Stimulated activated CD4-positive, alpha-beta T cell treated with anti-CD3 and anti-CD28 coated beads, Interleukin-4, amount 100 ng/mL, for 4 hours (primary cell): ENCODE measurements around the gene PCID2.
A peak's percentile ranks its signal among the peaks of the same experiment; 100 is the strongest.
"Not testable (repeated sequence)": the region's sequence is repeated elsewhere in the genome, so short reads cannot be mapped to it uniquely, and the experiment has no call there.

Experiments used
- DNase-seq, 2 experiments: peaks; one replicate each; pipeline ENCODE4 v3.0.0-alpha.2; 2020

PCID2 gene

DNA sequence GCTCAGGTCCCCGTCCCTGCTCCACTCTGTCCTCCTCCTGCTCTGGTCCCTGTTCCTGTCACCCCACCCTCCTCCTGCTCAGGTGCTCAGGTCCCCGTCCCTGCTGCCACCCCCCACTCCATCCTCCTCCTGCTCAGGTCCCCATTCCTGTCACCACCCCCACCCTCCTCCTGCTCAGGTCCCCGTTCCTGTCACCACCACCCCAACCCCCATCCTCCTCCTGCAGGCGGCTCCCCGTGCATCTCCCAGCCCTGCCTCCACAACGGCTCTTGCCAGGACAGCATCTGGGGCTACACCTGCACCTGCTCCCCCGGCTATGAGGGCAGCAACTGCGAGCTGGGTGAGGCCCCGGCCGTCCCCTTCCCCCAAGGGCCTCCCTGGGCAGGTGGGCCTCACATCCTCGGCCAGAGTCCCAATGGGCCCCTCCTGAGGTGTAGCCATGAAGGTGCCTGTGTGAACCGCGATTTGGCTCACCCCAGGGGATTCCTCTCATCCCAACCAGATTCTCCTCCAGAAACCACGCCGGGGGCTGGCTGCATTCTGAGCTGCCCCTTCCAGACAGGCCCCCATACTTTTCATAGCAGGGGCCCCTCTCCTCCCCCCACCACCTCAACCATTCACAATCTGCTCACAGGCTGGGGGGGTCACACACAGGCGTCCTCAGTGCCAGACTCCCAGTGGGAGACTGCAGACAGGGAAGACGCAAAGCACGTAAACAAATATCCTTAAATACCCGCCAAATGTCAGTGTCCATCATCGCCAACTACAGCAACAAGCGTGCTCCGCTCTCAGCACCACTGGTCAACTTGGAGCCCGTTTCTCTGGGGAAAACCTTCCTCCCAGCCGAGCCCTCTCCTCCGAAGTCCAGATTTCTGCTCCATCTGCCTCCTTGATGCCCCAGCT, 45.4 kb downstream of the PCID2 start:
- DNase-seq, result no peak

GRCh38 chr13:113161975-113162374, 46.5 kb downstream of the PCID2 start:
- DNase-seq, result not testable (repeated sequence)

GRCh38 chr13:113161433-113161832, 47.0 kb downstream of the PCID2 start:
- DNase-seq, result no peak

DNA sequence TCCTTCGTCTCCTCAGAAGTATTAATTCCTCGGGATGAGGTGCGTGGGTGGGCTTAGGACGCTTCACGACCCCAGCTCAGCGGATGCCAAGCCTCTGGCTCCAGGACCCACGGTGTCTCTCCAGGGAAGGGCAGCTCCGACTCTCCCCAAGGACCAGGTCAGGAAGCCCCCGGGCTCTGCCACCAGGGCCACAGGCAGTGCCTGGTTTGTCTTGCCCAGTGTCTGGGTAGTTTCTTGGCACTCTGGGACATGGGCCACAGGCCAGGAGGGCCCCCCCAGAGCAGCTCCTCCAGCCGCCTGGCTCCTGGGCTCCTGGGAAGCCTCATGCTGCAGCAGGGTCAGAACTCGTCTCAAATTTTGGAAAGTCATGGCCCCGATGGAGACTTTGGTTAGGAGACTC, 47.5 kb downstream of the PCID2 start:
- DNase-seq, result no peak

GRCh38 chr13:113159701-113160100, 48.8 kb downstream of the PCID2 start:
- no peak for DNase-seq

DNA sequence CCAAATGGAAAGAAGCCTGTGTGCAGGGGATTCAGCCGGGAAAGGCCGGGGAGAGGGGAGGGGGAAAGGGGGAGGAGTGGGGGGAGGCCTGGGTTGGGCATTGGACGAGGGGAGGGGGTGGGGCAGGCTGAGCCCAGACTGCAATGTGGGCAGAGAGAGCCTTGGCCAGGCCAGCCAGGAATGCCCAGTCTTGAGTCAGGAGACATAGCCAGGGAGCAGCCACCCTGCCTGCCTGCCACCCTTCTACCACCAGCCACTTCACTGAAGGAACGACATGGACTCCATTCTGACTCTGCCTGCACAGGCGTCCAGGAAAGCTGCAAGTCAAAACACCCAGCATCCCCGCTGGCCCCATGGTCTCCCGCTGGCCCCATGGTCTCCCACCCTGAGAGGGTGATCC, 49.5 kb downstream of the PCID2 start:
- DNase-seq, result no peak

DNA sequence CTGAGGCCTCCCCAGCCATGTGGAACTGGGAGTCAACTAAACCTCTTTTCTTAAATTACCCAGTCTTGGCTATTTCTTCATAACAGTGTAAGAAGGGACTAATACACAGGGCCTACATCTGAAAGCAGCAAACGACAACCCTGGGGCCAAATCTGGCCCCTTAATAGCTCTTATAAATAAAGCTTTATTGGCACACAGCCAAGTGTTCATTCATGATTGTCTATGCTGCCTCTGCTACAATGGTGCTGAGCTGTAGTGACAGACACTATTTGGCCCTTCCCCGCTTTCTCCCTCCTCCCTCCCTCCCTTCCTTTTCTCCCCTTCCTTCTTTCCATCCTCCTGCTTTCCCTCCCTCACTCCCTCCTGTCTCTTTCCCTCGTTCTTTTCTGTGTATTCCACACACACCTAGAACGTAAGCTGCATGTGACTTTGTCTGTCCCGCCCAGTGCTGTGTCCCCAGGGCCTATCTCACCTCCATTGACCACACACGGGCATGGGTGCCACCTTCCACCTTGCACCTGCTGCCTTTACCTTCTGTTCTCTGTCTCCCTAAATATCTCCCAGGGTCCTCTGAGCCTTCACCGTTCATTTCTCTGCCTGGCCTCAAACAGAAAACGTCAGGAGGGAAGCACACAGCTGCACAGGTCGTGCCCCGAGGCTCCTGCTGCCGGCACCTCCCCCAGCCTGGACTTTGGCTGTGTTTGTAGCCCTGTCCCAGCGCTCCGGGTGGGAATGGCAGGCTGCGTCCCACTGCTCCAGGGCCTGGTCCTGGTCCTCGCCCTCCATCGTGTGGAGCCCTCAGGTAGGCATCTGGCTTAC, 50.3 kb downstream of the PCID2 start, which contains the start of gene PROZ:
Gene PROZ (plus strand): TSS at position 720 of the 819 bp plus-strand sequence. CDS start 13 bp downstream, at position 733.
- DNase-seq, result no peak

DNA sequence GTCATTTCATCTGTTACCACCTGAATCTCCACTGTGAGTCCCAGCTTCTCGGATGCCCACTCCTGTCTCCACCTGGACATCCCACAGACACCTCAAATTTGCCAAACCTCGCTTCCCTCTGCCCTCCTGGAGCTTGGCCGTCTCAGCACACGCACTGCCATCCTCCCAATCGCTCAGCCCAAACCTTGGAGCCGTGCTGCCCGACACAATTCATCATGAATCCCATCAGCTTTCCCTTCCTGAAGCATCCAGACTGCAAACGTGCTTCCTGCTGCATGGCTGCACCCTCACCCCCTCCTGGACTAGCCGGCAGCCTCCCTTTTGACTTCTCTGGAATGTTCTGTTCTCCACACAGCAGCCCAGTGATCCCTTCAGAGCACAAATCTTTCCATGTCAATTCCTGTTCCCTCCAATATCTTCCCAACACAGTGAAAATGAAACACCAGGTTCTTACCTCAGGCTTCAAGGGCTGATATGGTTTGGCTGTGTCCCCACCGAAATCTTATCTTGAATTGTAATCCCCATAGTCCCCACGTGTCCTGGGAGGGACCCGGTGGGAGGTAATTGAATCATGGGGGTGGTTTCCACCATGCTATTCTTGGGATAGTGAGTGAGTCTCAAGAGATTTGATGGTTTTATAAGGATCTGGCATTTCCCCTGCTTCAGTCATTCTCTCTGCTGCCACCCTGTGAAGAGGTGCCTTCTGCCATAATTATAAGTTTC, 51.1 kb downstream of the PCID2 start:
- no peak for DNase-seq

DNA sequence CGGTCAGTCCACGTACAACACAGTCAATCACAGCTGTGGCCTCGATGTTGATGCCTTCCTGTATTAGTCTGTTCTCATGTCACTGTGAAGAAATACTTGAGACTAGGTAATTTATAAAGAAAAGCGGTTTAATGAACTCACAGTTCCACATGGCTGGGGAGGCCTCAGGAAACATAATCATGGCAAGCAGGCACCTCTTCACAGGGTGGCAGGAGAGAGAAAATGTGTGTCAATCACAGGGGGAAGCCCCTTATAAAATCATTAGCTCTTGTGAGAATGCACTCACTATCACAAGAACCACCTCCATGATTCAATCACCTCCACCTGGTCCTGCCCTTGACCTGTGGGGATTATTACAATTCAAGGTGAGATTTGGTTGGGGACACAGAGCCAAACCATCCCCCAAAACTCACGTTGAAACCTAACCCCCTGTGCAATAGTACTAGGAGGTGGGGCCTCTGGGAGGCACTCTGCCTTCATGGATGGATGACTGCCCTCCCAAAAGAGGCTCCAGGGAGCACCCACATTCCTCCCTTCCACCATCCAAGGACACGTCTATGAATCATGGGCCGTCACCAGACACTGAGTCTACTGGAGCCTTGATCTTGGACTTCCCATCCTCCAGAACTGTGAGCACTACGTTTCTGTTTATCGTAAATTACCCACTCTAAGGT, 52.4 kb downstream of the PCID2 start:
- DNase-seq, result no peak

DNA sequence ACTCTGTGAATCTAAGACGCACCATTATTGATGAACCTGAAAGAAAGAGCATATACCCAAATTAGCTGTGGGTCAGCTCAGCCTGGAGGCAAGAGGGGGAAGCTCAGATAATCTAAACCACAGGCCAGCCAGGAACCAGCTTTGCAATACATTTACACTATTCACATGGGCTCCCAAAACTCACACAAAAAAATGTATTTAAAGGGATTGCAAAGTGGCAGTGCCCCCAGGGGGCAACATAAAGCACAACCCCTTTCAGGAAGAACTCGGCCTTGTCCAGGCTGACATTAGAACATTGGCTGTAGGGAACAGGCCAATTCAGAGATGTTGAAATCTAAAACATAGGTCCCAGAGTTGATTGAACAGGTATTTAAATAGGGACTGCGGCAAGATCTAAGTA, 53.3 kb downstream of the PCID2 start:
- no peak for DNase-seq

GRCh38 chr13:113153810-113154748, 54.4 kb downstream of the PCID2 start:
- DNase-seq, result peak; percentile 67 to 70

GRCh38 chr13:113152984-113153809, 55.3 kb downstream of the PCID2 start:
- no peak for DNase-seq

DNA sequence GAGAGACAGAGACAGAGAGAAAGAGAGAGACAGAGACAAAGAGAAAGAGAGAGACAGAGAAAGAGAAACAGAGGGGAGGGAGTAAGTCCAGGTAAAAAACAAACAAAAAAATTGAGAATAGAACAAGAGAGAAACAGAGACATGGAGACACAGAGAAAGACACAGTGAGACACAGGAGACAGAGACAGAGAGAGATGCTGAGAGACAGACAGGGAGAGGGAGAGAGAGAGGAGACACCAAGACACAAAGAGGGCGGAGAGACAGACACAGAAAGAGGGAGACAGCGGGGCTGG, 55.8 kb downstream of the PCID2 start:
- no peak for DNase-seq

DNA sequence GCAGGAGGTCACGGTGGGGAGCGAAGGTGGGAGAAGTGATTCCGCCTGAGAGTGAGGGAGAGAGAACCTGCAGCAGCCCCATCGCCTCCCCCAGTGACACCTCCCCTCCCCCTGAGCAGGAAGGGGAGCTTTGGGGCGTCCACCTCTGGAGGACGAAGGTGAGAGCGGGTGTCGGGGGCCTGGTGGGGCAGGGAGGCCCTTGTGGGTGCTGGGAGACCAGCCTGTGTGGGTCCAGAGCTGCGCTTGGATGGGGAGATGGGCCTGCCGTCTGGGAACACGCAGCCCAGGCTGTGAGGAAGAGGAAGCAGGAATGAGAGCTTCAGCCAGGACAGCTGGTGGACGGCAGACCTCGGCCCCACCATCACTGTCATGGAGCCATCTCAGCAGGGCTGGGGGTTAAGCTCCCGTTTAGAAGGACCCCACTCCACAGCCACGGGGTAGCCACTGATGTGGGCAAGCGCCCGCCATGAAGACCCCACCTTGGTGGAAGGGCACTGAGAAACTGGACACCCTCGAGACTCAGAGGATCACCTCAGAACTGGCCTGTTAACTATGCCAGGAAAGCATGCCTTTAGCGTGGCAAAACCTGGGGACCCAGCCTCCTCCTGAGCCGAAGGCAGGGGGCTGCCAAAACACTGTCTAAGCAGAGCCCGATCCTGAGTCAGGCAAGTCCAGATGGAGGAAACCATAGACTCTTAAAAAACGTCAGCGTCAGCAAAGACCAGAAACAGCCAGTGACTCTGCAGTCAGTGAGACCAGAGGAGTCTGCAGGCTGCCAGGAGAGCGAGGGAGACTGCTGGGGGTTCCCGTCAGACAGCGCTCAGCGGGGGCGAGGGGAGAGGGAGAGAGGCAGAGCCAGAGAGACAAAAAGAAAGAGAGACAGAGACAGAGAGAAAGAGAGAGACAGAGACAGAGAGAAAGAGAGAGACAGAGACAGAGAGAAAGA, 56.5 kb downstream of the PCID2 start:
- peak in 1 of 2 experiments; percentile 43 for DNase-seq

DNA sequence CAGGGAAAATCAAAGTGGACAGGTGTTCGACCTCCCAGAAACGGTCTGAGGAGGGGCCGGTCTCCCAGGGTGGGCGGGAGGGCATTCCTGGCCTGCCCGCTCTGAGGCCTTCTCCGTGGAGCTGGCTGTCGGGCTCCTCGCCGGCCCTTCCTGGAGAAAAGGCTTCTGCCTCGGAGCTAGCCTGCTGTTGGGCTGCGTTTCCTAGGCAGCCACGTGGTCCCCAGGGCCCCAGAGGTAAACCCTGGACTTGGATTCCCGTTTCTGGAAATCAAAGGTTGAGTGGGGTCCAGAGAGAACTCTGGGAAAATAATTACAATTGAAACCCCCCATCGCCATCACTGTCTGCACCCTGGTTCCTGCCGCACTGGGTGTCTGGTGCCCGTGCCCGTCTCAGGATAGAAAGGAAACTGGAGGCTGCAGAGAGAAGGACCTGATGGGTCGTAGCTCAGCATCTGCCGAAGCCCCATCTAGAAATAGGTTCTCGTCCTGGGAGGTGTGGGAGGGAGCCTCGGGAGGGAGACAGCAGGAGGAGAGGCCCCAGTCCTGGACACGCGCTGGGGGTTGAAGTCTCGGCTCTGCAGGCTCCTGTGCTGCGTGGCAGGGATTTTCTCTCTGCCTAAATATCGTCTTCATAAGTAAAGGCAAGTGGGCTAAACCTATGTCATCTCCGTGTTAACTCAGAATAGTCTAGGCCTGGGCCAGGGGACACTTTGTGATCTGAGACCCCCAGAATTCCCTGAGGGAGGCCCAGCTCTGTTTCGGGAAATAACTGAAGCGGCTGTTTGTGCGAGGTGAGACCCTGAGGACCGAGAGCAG, 57.7 kb downstream of the PCID2 start:
- no peak for DNase-seq

- no peak for DNase-seq
Measured at GRCh38 chr13:113149711-113150549, 58.5 kb downstream of the PCID2 start.

DNA sequence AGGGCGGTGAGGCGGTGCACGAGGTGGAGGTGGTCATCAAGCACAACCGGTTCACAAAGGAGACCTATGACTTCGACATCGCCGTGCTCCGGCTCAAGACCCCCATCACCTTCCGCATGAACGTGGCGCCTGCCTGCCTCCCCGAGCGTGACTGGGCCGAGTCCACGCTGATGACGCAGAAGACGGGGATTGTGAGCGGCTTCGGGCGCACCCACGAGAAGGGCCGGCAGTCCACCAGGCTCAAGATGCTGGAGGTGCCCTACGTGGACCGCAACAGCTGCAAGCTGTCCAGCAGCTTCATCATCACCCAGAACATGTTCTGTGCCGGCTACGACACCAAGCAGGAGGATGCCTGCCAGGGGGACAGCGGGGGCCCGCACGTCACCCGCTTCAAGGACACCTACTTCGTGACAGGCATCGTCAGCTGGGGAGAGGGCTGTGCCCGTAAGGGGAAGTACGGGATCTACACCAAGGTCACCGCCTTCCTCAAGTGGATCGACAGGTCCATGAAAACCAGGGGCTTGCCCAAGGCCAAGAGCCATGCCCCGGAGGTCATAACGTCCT, 59.4 kb downstream of the PCID2 start:
- DNase-seq, result no peak
